B cell (primary cell): ENCODE measurements around the gene ABCC9.

Experiments used
- EZH2 ChIP-seq: IDR thresholded peaks from 2 replicates; pipeline ENCODE4 v1.6.1; 2012; ENCODE audit warnings: borderline replicate concordance, low read depth, mild to moderate bottlenecking, moderate library complexity, low read length; ENCODE audit not compliant: insufficient read depth, poor library complexity, severe bottlenecking
- TF ChIP-seq, protein P1 (sequence below): fragments of 200-600 bp; IDR thresholded peaks from one replicate; pipeline ENCODE4 v1.8.0; 2022; ENCODE audit warnings: antibody characterized with exemption, mild to moderate bottlenecking

DNA sequence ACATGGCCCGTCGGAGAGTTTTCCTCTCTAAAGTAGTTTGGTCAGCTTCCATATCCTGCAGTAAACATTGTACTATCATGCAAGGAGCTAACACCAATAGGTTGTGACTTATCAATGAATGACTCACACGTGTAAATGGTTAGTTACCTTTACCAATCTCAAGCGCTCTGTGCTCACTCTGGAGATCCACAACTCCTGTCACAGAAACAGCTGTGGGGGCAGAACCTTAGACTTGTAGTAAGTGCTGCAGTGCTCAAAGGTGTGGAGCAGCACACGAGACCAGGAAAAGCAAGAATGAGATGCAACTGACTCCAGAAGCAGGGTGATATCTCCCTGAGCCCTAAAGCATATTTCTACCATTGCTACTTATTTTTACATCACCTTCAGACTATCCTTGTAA lies 93.0 kb downstream of the ABCC9 start:
- TF ChIP-seq, protein P1, sequence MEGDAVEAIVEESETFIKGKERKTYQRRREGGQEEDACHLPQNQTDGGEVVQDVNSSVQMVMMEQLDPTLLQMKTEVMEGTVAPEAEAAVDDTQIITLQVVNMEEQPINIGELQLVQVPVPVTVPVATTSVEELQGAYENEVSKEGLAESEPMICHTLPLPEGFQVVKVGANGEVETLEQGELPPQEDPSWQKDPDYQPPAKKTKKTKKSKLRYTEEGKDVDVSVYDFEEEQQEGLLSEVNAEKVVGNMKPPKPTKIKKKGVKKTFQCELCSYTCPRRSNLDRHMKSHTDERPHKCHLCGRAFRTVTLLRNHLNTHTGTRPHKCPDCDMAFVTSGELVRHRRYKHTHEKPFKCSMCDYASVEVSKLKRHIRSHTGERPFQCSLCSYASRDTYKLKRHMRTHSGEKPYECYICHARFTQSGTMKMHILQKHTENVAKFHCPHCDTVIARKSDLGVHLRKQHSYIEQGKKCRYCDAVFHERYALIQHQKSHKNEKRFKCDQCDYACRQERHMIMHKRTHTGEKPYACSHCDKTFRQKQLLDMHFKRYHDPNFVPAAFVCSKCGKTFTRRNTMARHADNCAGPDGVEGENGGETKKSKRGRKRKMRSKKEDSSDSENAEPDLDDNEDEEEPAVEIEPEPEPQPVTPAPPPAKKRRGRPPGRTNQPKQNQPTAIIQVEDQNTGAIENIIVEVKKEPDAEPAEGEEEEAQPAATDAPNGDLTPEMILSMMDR = no peak
- TF ChIP-seq EZH2 = no peak
